Astrocyte of the cerebellum (primary cell): ENCODE results near the gene ADARB2.

ENCODE experiments used
- DNase-seq: peaks from one replicate; pipeline ENCODE4 v3.0.0-alpha.2; 2011; ENCODE audit warnings: low read depth
- H3K4me3 ChIP-seq: 2 replicates; pipeline ENCODE4 v1.5.1; 2011; ENCODE audit warnings: mild to moderate bottlenecking, low read depth, low read length, moderate library complexity
- CTCF ChIP-seq: IDR thresholded peaks from 2 replicates; pipeline ENCODE4 v1.5.1; 2012; ENCODE audit warnings: low read length, low read depth, moderate library complexity, mild to moderate bottlenecking; ENCODE audit errors: missing control alignments
- in situ Hi-C: cut with HindIII; loops from 2 replicates; pipeline ENCODE4 v1.10.0; 2017; ENCODE audit warnings: low sequenced_read_pairs

ADARB2 gene

GRCh38 chr10:1157615-1157933, 579.8 kb downstream of the ADARB2 start:
- in situ Hi-C loops, result no loop called here
- DNase-seq, result no peak
- TF ChIP-seq CTCF, result no peak
- H3K4me3 ChIP-seq, result no peak overlapping the region

DNA sequence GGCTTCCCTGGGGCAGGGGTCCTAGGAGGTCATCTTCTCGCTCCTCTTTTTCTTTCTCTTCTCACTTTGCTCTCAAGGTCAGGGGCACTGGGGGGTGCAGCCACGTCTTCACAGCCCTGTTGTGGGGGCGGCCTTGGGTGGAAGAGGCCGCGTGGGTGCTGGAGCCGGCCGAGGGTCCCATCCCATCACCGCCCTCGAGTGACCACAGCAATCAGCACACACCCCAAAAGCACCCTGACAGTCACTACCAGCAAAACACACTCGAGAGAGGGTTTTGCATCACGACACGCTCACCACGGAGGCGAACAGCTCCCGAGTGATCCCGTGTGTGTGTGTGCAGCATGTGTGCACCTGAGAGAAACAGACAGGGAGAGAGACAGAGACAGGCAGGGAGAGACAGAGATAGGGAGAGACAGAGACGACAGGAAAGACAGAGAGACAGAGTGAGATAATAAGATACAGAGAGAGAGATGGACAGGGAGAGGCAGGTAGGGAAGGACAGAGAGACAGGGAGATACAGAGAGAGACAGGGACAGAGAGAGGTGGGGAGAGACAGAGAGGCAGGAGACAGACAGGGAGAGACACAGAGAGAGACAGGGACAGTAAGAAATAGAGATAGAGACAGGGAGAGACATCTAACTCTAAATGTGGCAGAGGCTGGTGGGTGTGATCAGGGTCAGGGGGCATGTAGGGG, 580.3 kb downstream of the ADARB2 start:
- no peak for DNase-seq
- no peak overlapping the region for H3K4me3 ChIP-seq
- in situ Hi-C loops, result no loop called here
- no peak for TF ChIP-seq CTCF

GRCh38 chr10:1156616-1156886, 580.8 kb downstream of the ADARB2 start:
- H3K4me3 ChIP-seq, result no peak overlapping the region
- in situ Hi-C loops, result no loop called here
- no peak for DNase-seq
- TF ChIP-seq CTCF, result no peak

GRCh38 chr10:1155791-1156615, 581.3 kb downstream of the ADARB2 start:
- no peak overlapping the region for H3K4me3 ChIP-seq
- no peak for DNase-seq
- TF ChIP-seq CTCF, result no peak
- in situ Hi-C loops, result no loop called here

- in situ Hi-C loops, result no loop called here
- no peak for TF ChIP-seq CTCF
- H3K4me3 ChIP-seq, result no peak overlapping the region
- no peak for DNase-seq
Observed at GRCh38 chr10:1154531-1155295, 582.6 kb downstream of the ADARB2 start.

DNA sequence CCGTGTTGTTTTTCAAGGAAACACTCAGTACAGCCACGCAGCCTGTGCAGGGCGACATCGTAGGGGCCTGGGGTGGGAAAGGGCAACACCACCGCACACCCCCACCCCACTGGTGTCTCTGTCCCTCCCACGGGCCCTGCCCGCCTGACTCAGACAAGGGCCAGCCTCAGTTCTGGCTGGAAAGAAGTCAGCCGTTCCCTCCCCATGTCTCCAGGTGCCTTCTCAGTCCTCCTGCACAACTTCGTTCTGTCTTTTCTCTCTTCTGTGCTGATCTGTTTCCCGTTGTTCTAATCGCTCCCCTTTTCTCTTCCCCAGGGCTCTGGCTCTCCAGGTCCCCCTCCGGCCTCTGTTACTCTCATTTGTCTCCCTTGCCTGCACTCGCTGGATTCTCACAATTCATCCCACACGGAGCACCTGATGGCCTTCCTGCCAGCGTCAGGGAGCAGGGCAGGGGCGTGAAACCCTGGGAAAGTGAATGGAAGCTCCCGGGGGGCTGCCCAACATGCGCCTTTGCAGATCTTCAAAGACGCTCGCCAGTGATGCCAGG, 583.4 kb downstream of the ADARB2 start:
- no peak overlapping the region for H3K4me3 ChIP-seq
- in situ Hi-C loops, result no loop called here
- TF ChIP-seq CTCF, result no peak
- no peak for DNase-seq
